ENCODE measurements around the gene PTPN14. TPM values are rescaled to one million over a fixed set of nuclear protein-coding genes. Genes with fewer than 3 reads are reported as not detected.

The PTPN14 gene
- total and polyA plus RNA-seq, 11 donors = 8.7 to 52.0 (median 33.5) TPM

DNA sequence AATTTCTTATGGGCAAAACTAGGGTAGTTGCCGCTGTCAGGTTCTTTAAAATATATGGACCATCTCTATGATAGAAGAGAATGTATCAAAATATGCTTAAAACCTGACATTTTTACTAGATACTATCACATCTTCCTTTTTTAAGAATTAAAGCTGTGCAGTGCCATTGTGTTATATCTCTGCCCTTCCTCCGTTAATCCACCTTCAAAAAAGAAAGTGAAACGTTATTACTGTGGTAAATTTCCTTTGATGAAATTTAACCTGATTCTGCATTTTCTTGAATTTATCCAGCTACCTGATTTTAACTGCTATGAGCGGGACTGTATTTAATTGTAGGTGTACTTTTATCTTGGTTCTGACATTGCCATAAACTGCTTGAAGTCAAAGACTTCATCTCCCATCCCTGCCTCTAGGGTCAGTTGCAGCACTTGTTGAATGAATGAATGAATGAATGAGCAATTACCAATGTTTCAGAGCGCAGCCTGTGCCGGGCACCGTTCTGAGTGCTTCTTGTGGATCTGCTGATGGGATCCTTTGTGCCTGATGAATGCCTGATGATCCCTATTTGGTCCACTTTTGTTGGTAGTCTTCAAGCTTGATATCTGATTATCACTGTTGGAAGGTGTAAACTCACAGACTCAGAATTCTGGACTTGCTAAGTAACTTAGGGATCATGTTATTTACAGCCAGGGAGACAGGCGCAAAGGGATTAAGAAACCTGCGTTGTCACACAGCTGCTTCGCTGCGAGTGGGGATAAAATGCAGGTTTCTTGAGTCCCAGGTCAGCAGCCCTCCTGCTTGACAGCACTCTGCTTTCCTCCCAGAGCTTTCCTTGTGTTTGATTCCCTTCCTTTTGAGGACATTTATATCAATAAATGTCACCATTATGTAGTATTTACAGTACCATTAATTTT lies 240.4 kb downstream of the PTPN14 start:
- H3K36me3 ChIP-seq = peaks cover 0 to 15% (median 9%) of the 10 kb centered on the region in 9 donors
- no peaks in the 10 kb centered on the region for H3K9me3 ChIP-seq
- ATAC-seq (no peak), DNase-seq (no peak)
- no peaks in the 10 kb centered on the region for H3K27me3 ChIP-seq
- TF ChIP-seq, protein P1, sequence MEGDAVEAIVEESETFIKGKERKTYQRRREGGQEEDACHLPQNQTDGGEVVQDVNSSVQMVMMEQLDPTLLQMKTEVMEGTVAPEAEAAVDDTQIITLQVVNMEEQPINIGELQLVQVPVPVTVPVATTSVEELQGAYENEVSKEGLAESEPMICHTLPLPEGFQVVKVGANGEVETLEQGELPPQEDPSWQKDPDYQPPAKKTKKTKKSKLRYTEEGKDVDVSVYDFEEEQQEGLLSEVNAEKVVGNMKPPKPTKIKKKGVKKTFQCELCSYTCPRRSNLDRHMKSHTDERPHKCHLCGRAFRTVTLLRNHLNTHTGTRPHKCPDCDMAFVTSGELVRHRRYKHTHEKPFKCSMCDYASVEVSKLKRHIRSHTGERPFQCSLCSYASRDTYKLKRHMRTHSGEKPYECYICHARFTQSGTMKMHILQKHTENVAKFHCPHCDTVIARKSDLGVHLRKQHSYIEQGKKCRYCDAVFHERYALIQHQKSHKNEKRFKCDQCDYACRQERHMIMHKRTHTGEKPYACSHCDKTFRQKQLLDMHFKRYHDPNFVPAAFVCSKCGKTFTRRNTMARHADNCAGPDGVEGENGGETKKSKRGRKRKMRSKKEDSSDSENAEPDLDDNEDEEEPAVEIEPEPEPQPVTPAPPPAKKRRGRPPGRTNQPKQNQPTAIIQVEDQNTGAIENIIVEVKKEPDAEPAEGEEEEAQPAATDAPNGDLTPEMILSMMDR (IDR thresholded peaks at IDR 0.05) = no peak
- no peak for TF ChIP-seq POLR2A (IDR thresholded peaks at IDR 0.05)
- peak overlapping the region in 1 of 12 donors; percentile 42 for H3K4me3 ChIP-seq
- WGBS, 4 donors = 64 to 77% (median 72%) methylated on average over 11 of the region's 11 CpGs
- intact Hi-C loops (cut with DNase I) = no loop called here
- H3K27ac ChIP-seq = peak overlapping the region in 9 of 12 donors; percentile 5 to 93 (median 82)
- peaks cover 0 to 94% (median 22%) of the 10 kb centered on the region in 12 donors for H3K4me1 ChIP-seq

DNA sequence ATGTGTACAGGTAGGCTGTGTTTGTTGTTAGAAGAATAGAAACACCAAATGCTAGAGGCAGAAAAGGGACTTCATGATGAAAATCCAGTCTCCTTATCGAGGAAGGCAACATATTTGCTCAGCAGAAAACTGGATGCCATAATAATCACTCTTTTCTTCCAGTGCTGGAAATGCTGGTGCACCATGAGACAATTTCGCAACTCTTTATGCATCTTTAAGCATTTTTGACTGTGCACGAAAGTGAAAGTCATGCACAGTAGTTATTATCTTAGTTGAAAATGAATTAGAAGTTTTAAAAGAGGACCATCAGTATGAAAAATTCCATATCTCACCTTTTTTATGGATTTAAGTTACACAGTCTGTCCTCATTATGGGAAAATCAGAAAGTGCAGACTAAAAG lies 241.4 kb downstream of the PTPN14 start:
- H3K4me3 ChIP-seq = peak overlapping the region in 1 of 12 donors; percentile 42
- TF ChIP-seq POLR2A (IDR thresholded peaks at IDR 0.05) = no peak
- TF ChIP-seq, protein P1 (IDR thresholded peaks at IDR 0.05) = no peak
- peaks cover 0 to 94% (median 19%) of the 10 kb centered on the region in 12 donors for H3K4me1 ChIP-seq
- no peaks in the 10 kb centered on the region for H3K9me3 ChIP-seq
- DNase-seq (no peak), ATAC-seq (no peak)
- intact Hi-C loops (cut with DNase I) = no loop called here
- no peaks in the 10 kb centered on the region for H3K27me3 ChIP-seq
- H3K27ac ChIP-seq = peak overlapping the region in 2 of 12 donors; percentile 5 to 82
- H3K36me3 ChIP-seq = peaks cover 0 to 11% (median 2%) of the 10 kb centered on the region in 9 donors
- WGBS, 4 donors = 69 to 83% (median 80%) methylated on average over 3 of the region's 3 CpGs

DNA sequence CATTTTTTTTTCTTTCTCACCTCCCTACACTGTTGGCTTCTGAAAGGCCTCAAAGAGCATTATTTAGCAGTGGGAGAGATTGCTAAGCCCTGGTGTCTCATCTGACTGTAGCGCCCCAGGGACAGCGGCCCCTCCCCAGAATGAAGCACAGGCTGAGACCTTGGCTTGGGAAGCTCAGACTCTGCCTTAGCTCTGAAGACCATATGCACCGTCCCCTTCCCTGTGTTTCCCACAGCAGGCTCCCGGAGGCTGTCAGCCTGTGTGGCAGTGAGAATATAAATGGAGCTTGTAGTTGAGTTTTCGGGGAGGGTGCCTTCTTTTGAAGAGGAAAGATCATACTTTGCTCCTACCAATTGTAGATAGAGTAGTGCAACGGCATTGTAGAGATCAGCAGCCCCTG lies 245.1 kb downstream of the PTPN14 start:
- DNase-seq = no peak
- ATAC-seq = no peak
- Histone ChIP-seq H3K9me3 (no peaks in the 10 kb centered on the region), H3K4me1 (peaks cover 4 to 88% (median 21%) of the 10 kb centered on the region in 12 donors), H3K27me3 (no peaks in the 10 kb centered on the region), H3K36me3 (peaks cover 0 to 11% (median 0%) of the 10 kb centered on the region in 9 donors), H3K4me3 (no peak overlapping the region), H3K27ac (peak overlapping the region in 3 of 12 donors; percentile 7 to 31 (median 22))
- WGBS, 4 donors = 81 to 89% (median 85%) methylated on average over 6 of the region's 6 CpGs
- no peak for TF ChIP-seq POLR2A (IDR thresholded peaks at IDR 0.05)
- TF ChIP-seq, protein P1 (IDR thresholded peaks at IDR 0.05) = no peak
- intact Hi-C loops (cut with DNase I) = no loop called here

DNA sequence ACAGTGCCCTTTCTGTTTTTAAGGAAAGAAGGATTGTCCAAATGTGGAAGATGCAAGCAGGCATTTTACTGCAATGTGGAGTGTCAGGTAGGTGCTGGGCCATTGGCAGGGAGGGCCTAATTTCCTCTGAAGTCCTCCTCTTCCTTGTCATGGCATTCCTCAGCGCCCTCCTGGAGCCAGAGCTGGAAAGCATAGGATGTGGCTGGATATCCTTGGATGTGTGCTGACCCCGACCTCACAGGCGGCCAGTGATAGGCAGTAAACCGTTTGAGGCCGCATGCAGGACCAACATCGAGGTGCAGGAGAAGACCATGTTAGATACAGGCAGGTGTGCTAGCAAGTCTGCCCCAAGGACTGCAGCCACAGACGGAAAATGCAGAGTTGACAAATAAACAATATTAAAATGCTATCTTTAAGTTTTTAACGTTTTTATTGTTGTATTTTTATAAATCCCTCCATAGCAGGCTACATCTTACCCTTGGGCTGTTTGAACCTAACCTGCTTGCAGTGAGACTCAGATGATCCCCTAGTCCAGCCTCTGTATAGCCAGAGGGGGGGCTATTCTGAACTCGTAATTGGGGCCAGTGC lies 246.1 kb downstream of the PTPN14 start:
- ATAC-seq (no peak), DNase-seq (no peak)
- Histone ChIP-seq H3K9me3 (no peaks in the 10 kb centered on the region), H3K36me3 (peaks cover 0 to 11% (median 0%) of the 10 kb centered on the region in 9 donors), H3K4me1 (peaks cover 0 to 78% (median 16%) of the 10 kb centered on the region in 12 donors), H3K27me3 (no peaks in the 10 kb centered on the region), H3K27ac (no peak overlapping the region), H3K4me3 (no peak overlapping the region)
- intact Hi-C loops (cut with DNase I) = no loop called here
- WGBS, 4 donors = 82 to 91% (median 89%) methylated on average over 9 of the region's 9 CpGs
- TF ChIP-seq POLR2A (IDR thresholded peaks at IDR 0.05) = no peak
- TF ChIP-seq, protein P1 (IDR thresholded peaks at IDR 0.05) = no peak
